ENCODE results near the gene OGG1.

The OGG1 gene

DNA sequence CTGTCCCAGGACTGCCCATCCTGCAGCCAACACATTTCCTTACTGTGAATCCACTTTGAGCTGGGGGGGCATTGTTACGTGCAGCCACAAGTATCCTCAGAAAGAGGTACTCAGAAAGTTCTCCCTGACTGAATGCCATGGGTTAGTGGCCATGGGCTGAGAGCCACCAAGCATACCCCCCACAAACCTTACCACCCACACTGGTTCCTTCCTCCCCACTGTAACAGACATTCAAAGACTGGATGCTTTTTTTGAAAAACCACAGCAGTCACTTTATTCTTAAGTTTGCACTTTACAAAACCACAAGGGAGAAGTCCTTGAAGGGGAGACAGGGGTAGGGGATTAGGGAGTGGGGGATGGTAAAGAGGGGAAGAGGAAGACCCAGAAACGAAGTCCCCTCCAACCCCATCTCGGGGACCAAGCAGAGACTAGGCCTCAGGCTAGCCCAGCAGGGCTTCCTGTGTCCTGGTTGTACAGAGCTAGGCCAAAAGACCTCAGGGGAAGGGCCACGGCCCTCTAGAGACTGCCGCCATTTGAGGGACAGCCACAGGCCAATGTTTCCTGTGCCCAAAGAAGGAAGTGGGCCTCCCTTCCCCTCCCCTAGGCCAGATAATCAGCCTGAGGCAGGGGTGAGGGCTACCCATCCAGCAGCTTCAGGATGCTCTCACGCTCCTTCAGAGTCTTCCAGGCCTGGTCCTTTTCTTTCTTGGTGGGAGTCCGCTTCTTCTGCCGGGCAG, 30.1 kb downstream of the OGG1 start:
- TF ChIP-seq FOXP2 (optimal IDR thresholded peaks at IDR 0.05; ENCODE audit: borderline replicate concordance, extremely low read depth, extremely low read length, insufficient read depth) (no peak), TAF1 (IDR thresholded peaks at IDR 0.05; ENCODE audit: borderline replicate concordance, insufficient read depth, low read length) (no peak), REST (IDR thresholded peaks at IDR 0.05; ENCODE audit: insufficient read depth in 1 of 2, low read depth in 2 of 2, low read length in 2 of 2) (no peak), SIN3A (IDR thresholded peaks at IDR 0.05; ENCODE audit: borderline replicate concordance, insufficient read depth, low read length) (no peak), POLR2AphosphoS5 (IDR thresholded peaks at IDR 0.05; ENCODE audit: low read depth, low read length) (no peak)

DNA sequence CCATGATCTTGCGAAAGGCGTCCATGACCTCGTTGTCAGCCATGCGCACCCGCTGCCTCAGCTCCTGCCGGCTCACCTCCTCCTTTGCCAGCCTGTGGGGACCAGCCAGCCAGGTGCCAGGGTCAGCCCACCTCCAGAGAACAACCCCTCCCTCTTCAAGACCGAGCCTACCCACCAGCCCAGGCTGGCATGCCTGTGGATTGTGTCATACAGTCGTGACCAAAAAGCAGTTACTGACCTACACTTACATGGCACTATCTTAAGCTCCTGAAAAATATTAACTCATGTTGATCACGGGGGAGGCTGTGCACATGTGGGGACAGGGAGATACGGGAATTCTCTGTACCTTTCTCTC, 30.7 kb downstream of the OGG1 start:
- TF ChIP-seq TAF1 (IDR thresholded peaks at IDR 0.05; ENCODE audit: borderline replicate concordance, insufficient read depth, low read length) (no peak), SIN3A (IDR thresholded peaks at IDR 0.05; ENCODE audit: borderline replicate concordance, insufficient read depth, low read length) (no peak), REST (IDR thresholded peaks at IDR 0.05; ENCODE audit: insufficient read depth in 1 of 2, low read depth in 2 of 2, low read length in 2 of 2) (no peak), FOXP2 (optimal IDR thresholded peaks at IDR 0.05; ENCODE audit: borderline replicate concordance, extremely low read depth, extremely low read length, insufficient read depth) (no peak)

DNA sequence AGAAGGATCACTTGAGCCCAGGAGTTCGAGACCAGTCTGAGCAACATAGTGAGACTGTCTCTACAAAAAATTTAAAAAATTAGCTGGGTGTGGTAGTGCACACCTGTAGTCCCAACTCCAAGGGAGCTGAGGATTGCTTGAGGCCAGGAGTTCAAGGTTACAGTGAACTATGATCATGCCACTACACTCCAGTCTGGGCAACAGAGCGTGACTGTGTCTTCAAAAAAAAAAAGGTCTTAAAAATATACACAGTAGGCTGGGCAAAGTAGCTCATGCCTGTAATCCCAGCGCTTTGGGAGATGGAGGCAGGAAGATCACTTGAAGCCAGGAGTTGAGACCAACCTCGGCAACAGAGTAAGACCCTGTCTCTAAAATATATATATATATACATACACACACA, 31.2 kb downstream of the OGG1 start:
- TF ChIP-seq FOXP2 (optimal IDR thresholded peaks at IDR 0.05; ENCODE audit: borderline replicate concordance, extremely low read depth, extremely low read length, insufficient read depth) = no peak
- no peak for TF ChIP-seq POLR2AphosphoS5 (IDR thresholded peaks at IDR 0.05; ENCODE audit: low read depth, low read length)
- no peak for TF ChIP-seq TAF1 (IDR thresholded peaks at IDR 0.05; ENCODE audit: borderline replicate concordance, insufficient read depth, low read length)
- no peak for TF ChIP-seq REST (IDR thresholded peaks at IDR 0.05; ENCODE audit: insufficient read depth in 1 of 2, low read depth in 2 of 2, low read length in 2 of 2)
- no peak for TF ChIP-seq SIN3A (IDR thresholded peaks at IDR 0.05; ENCODE audit: borderline replicate concordance, insufficient read depth, low read length)

DNA sequence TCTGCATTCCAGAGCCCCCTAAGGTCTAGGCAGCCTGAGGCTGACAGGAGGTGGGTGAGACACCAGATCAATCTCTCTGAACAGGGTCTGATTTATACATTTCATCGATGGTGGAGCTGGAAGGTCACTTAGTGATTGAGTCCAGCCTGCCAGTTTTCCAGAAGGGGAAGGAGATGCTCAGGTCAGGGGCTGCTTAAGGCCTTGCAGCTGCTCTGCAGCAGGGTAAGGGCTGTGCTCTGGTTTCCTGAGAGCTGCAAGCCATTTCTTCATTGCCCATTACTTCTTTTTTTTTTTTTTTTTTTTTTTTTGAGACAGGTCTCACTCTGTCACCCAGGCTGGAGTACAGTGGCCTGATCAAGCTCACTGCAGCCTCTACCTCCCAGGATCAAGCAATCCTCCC, 31.8 kb downstream of the OGG1 start:
- no peak for TF ChIP-seq TAF1 (IDR thresholded peaks at IDR 0.05; ENCODE audit: borderline replicate concordance, insufficient read depth, low read length)
- TF ChIP-seq REST (IDR thresholded peaks at IDR 0.05; ENCODE audit: insufficient read depth in 1 of 2, low read depth in 2 of 2, low read length in 2 of 2) = no peak
